ENCODE results near the gene HOXA1.
A peak's percentile ranks its signal among the peaks of the same experiment; 100 is the strongest.

Gene HOXA1

DNA sequence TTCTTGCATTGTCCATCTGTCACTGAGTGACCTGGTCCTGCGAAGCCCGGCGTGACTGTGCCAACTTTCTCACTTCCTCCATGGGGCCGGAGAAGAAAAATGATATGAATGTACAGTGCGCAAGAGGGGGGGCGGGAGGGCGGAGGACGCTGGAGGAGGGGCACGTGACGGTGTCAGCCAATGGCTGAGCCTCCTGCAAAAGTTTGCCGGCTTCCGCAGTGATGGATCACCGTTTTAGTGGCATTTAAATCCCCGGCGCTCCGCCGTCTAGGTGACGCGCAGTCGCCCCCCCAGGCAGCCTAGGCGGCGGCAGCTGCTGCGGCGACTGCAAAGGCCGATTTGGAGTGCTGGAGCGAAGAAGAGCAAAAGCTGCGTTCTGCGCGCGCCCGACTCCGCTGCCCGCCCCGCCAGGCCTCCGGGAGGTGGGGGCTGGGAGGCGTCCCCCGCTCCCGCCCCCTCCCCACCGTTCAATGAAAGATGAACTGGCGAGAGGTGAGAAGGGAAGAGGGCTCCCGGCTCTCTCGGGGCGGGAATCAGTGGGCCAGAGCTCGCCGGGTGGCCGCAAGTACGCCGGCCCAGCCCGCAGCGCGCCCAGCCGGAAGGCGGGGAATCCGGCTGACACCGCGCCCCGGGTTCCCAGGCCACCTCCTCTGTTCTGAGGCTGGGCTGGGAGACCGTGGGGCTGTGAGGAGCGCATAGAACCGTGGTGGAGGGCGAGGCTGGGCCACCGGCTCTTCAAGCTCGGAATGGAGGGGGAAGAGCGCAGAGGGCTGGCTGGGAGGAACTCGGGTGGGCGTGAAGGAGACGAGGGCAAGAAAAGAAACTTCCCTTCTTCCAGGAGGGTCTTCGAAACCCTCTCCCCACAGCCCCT, at the start of gene HOXA1:
HOXA1 (minus strand) TSS at position 104 of the 871 bp plus-strand sequence; CDS start at position 16, 88 bp downstream.
- DNase-seq: peak; percentile 76

GRCh38 chr7:27145165-27145913, 49.5 kb upstream of the HOXA1 start:
- DNase-seq: no peak

DNA sequence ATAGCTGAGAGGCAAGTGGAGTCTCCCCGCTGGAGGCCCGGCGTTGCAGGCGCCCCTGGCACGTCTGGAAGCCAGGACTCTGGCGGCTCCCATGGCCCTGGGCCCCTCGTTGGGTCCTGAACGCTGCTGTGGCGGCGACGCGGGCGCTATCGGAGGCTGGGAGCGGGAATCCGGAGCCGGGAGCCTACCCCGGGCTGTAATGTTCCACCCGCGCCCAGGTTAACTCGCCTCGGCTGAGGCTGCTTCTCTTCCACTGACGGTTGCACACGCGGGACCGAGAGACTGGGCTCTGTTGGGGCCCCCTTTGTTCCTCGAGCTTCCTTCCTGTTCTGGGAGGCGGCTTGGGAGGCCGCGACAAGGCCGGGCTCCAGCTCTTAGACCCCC, 49.0 kb upstream of the HOXA1 start:
- no peak for DNase-seq

DNA sequence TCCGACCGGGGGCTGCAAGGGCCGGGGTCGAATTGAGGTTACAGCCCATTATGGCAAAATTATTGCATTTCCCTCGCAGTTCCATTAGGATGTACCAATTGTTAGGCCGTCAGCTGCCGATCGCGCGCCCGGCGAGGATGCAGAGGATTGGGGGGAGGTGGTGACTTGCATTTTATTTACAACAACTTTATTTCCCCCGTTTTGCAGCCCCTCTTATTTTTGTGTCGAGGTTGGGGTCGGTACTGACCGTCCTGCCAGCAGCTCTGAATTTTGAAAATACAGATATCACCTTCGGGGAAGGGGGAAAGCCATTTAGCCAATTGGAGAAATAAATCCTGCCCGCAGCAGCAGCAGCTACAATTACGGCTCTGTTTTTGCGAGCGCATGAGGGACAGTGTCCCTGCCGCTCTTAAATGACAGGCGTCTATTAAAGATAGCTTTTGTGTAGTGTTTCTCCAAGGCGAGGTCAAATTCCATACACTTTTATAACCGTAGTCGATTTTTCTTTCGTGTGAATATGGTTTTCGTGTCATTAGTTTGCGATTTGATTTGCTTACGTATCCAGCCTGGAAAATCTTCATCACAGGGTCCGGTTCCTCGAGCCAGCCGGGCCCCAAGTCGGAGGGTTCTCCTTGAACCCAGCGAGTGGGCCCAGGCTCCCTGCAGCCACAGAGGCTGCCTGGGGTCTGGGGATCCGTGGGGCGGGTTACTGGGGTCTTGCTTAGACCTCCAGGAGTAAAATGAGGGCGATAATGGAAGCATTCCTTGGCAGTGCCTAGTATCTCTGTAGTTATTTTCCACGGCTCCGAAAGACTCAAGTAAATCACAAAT, 48.4 kb upstream of the HOXA1 start:
- no peak for DNase-seq

- peak; percentile 72 for DNase-seq
These were observed 47.5 kb upstream of the HOXA1 start, which contains the start of gene HOXA5 for GRCh38 chr7:27143023-27143949. Gene HOXA5 (minus strand): TSS chr7:27143681. CDS start chr7:27143607, 74 bp downstream.

- no peak for DNase-seq
These were observed 46.8 kb upstream of the HOXA1 start for GRCh38 chr7:27142580-27143022.

GRCh38 chr7:27141923-27142579, 46.3 kb upstream of the HOXA1 start:
- DNase-seq: no peak

GRCh38 chr7:27141137-27141922, 45.5 kb upstream of the HOXA1 start:
- DNase-seq: no peak

- no peak for DNase-seq
These were observed 44.5 kb upstream of the HOXA1 start for GRCh38 chr7:27140126-27140857.

DNA sequence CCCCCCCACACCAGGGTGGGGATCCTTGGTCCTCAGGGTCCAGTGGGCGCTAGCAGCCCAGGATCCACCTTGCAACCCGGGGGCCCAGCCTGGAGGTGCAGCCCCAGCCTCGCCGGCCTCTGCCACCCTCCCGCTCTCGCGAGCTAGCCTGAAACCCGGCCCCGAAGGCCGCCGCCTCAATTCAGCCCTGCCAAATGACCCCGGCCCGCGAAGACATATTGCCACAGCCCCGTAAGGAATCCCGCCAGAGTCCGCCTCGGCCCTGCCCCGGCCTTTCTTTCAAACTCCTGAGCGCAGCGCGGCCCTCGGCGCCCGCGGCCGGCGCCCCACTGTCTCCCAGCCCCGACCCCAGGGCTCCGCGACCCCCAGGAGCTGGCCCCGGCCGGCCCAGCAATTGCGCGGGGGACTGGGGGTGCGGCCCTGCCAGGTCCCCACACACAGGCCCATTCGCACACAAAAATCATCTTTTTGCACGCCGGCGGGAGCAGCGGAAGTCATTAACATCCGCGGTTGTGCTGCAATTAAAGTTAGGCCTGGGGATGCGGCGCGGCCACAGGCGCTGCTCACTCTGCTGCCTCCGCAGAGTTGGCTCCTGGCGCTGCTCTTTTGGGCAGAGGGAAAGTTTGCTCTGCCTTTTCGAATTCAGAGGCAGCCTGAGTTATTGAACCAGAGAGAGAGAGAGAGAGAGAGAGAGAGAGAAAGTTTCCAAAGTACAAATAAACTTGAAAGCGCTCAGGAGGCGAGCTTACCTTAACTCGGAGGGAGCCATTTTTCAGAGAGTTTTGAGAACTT, 43.7 kb upstream of the HOXA1 start:
- DNase-seq: no peak

DNA sequence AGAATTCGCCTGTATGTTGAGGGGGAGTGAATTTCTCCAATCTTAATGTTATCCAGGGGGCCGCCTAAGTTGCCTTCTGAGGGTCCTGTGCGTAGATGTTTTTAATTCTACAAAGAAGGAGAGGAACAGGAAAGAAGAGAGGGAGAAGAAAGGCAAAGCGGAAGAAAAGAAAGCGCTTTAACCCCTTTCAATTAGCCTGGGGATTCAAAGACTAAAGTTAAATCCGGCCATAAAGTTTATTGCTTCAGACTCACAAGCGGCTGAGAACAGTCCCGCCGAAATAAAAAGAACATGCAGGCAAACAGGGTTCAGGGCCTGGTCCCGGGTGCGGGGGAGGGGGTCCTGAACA, 43.2 kb upstream of the HOXA1 start:
- DNase-seq: no peak

DNA sequence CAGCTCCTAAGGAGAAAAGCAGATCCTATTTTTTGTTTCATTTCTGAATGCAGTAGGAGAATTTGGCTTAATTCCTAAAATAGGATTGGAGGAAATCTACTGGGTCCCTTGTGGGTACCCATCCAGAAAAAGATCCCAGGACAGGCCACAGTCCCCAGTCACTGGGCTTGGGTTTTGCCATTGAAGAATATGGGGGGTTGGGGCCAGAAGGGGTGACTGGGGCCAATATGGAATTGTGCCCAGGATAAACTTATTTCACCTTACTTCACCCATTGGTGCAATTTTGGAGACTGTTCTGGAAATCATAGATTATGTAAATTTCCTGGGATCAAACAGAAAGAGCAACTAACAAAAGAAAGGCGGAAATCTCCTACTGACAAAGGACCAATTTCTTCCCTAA, 42.7 kb upstream of the HOXA1 start:
- no peak for DNase-seq

- no peak for DNase-seq
These were observed 42.0 kb upstream of the HOXA1 start for GRCh38 chr7:27137640-27138315.

- no peak for DNase-seq
These were observed 38.6 kb upstream of the HOXA1 start for GRCh38 chr7:27134392-27134791.

DNA sequence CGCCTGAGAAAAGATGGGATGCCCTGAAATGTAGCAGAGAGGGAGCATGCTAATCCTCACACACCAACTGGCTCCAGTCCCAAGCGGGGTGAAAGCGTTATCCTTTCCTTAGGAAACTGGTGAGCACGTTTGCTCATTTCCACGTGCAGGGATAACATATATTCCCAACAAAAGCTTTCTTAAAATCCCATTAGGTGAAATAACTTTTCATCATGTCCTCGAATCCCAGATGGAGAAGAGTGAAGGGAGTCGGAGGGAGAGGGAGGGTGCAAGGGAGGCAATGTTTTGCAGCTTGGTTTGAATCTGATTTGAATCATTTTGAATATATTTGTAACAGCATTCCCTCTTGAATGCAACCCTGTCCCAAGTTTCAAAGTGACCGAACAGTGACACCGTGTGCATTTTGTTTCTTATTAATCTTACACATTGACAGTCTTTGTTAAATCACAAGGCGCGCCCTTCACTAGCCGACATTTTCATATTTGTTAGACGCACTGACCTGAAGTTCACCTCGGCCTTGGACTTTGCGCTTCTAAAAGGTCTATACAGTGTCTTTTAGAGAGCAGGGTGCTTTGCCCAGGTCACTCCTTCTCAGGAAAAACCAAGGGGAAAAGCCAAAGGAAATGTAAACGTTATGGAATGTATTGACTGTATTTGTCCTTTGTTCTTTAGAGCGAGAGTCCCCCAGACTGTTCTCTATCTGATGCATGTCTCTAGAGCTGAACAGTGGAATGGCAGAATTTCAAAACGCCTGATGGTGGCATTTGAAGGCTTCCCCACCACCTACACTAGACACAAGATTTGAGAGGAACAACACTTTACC, 37.8 kb upstream of the HOXA1 start:
- no peak for DNase-seq

DNA sequence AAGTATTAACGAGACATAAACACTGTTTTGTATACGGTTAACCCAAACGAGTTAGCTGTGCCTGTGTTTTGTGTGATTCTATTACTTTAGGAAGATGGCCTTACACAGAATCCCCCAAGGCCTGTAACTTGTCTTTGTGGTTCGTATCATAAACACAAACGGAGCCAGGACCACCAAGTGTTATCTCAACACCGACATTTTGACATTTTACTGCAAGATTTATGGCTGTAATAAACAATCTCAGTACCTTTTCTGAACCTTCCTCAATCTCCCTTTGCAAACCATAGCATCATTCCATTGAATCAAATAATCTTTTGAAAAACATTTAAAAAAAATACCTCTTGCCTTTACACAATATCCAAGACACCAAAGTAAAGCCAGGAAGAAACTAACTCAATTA, 37.2 kb upstream of the HOXA1 start:
- no peak for DNase-seq

GRCh38 chr7:27132214-27132613, 36.4 kb upstream of the HOXA1 start:
- no peak for DNase-seq
